Heart left ventricle (tissue), 13 donors: Measurements from ENCODE around the gene CREBZF.

Source experiments
- POLR2A ChIP-seq, 2 donors: fragments of 450-650 bp; IDR thresholded peaks; one replicate each; pipeline ENCODE4 v1.6.1; 2017; ENCODE audit warnings: antibody characterized with exemption in 2 of 2, mild to moderate bottlenecking in 2 of 2, moderate library complexity in 2 of 2
- TF ChIP-seq, protein P1 (sequence below), 12 donors: fragments of 200-600 bp; sonication (generic) in 4 of 12; IDR thresholded peaks; one replicate each; pipeline versions ENCODE4 v1.5.0 to v1.8.0; 2018 to 2022; ENCODE audit warnings: antibody characterized with exemption in 12 of 12, mild to moderate bottlenecking in 5 of 12
- donor health status: ischemic (EF 13 %, LVEDD 7.1; RV severe dilation, severe dysfunction).
- donor health status: DM: no; HTN: yes; CAD: no.
- donor health status: DM: no; HTN: no; CAD: no.
- donor health status: ischemic (EF 25% LVEDD 6.9; RV normal size, moderate dysfunction).
- donor health status: ischemic (EF 25% LVEDD 5.7; RV mildly dilated, moderate dysfunction).
- donor health status: ischemic (EF 35%, LVEDD 5.7; RV mildly dilated, moderate dysfunction).
- donor health status: nonischemic (EF 11% LVEDD 7.7; RV severe dilation, severe dysfunction).
- donor health status: DM: yes; HTN: yes; CAD: no.
- donor health status: PGD.
- donor health status: ischemic (EF 29% LVEDD 5.4; RV normal size, mild dysfunction).
- donor health status: nonischemic (EF 23%, LVEDD 6.1; RV moderate dilation, normal function).

DNA sequence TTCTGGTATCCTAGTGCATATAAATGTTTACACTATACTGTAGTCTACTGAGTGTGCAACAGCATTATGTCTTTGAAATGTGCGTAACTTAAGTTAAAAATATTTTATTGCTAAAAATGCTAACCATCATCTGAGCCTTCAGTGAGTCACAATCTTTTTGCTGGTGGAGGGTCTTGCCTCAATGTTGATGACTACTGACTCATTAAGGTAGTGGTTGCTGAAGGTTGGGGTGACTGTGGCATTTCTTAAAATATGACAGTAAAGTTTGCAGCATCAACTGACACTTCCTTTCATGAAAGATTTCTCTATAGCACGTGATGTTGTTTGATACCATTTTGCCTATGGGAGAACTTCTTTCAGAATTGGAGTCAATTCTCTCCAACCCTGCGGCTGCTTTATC, 8.5 kb upstream of the CREBZF start:
- TF ChIP-seq, protein P1, sequence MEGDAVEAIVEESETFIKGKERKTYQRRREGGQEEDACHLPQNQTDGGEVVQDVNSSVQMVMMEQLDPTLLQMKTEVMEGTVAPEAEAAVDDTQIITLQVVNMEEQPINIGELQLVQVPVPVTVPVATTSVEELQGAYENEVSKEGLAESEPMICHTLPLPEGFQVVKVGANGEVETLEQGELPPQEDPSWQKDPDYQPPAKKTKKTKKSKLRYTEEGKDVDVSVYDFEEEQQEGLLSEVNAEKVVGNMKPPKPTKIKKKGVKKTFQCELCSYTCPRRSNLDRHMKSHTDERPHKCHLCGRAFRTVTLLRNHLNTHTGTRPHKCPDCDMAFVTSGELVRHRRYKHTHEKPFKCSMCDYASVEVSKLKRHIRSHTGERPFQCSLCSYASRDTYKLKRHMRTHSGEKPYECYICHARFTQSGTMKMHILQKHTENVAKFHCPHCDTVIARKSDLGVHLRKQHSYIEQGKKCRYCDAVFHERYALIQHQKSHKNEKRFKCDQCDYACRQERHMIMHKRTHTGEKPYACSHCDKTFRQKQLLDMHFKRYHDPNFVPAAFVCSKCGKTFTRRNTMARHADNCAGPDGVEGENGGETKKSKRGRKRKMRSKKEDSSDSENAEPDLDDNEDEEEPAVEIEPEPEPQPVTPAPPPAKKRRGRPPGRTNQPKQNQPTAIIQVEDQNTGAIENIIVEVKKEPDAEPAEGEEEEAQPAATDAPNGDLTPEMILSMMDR (IDR thresholded peaks at IDR 0.05) = no peak
- TF ChIP-seq POLR2A (IDR thresholded peaks at IDR 0.05) = no peak
